NOMO-1 treated with DMSO at 0.1 percent for 48 hours (cell line): ENCODE data around the gene POLR3GL.
"Not testable (repeated sequence)": the region's sequence is repeated elsewhere in the genome, so short reads cannot be mapped to it uniquely, and the experiment has no call there.

ENCODE experiments used
- DNase-seq: peaks from one replicate; lab custom pipeline; 2025; ENCODE audit not compliant: unreplicated experiment; lab: John Stamatoyannopoulos, UW

POLR3GL gene

DNA sequence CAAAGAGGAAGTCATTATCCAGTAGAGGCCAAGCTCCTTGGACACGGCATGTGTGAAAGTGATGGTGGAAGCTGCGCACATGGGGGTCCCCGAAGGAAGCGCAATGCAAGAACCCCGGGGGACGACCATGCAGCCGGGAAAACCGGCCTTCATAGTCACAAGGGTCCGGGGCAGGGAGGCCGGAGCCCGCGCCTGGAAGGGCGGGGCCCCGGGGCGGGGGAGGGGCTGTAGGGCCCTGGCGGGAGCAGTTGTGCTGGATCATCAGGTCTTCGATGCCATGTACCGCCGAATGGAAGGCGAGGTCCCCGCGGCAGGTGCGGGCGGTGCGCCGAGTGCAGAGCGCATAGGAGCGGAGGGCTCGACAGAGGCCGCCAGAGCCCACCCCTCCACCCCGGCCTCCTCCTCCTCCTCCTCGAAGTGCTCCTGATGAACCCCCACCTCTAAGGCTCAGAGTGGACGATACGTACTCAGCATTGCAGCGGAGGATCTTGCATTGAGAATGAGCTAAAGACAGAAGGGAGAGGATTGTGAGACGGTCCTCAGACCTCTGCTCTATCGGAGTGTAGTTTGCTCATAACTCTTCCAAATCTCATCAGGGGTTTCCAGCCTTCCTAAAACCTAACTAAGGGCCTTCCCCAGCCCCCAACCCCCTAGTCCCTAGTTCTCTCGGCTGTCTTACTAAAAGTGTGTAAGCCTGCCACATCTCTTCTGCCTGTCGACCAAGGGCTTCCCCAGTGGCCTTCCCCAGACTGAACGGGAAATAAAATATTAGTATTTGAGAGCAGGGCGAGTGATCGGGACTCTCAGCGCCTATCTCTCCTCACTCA, 55.0 kb downstream of the POLR3GL start:
- DNase-seq = no peak

GRCh38 chr1:146020058-146021049, 55.9 kb downstream of the POLR3GL start:
- DNase-seq = peak; percentile 66

GRCh38 chr1:146021050-146021445, 56.6 kb downstream of the POLR3GL start:
- no peak for DNase-seq

- no peak for DNase-seq
Observed at GRCh38 chr1:146021622-146022402, 57.3 kb downstream of the POLR3GL start, which contains the start of gene HJV. Gene HJV, minus strand, starts transcription at chr1:146021735. Its CDS starts 1,504 bp downstream, at chr1:146020231.

GRCh38 chr1:146022403-146023127, 58.1 kb downstream of the POLR3GL start:
- no peak for DNase-seq

GRCh38 chr1:146025787-146026495, 61.5 kb downstream of the POLR3GL start:
- DNase-seq = not testable (repeated sequence)

DNA sequence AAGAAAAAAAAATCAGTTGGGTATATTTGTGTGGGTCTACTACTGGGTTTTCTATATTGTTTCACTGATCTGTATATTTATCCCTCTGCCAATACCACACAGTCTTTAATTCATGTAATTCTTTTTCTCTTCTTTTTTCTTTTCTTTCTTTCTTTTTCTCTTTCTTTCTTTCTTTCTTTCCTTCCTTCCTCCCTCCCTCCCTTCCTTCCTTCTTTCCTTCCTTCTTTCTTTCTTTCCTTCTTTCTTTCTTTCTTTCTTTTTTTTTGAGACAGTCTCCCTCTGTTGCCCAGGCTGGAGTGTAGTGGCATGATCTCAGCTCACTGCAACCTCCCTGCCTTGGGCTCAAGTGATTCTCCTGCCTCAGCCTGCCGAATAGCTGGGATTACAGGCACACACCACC, 62.2 kb downstream of the POLR3GL start:
- not testable (repeated sequence) for DNase-seq
